HepG2 (cell line): Measurements from ENCODE around the gene NXPH4. TPM values are rescaled to one million over a fixed set of nuclear protein-coding genes. Genes with fewer than 3 reads are reported as not detected.

Experiments used
- CEBPZ ChIP-seq: IDR thresholded peaks from 2 replicates; pipeline ENCODE4 v1.6.1; 2012; ENCODE audit warnings: low read length, improper control_type of control experiment
- HMGXB4 ChIP-seq, 2 experiments: sonication (generic) in 1 of 2; formaldehyde crosslinking in 1 of 2; IDR thresholded peaks; 2 replicates each; pipeline versions ENCODE4 v1.4.0 to v1.6.1; 2018 to 2020; ENCODE audit warnings: missing genetic modification reagents in 2 of 2, borderline replicate concordance in 1 of 2, low read depth in 1 of 2, mild to moderate bottlenecking in 1 of 2, missing biosample characterization in 1 of 2
- NFKB2 ChIP-seq: sonication (generic); formaldehyde crosslinking; IDR thresholded peaks from 2 replicates; pipeline ENCODE4 v1.4.0; 2020; ENCODE audit warnings: missing genetic modification reagents, borderline replicate concordance
- NR3C1 ChIP-seq: sonication (generic); formaldehyde crosslinking; IDR thresholded peaks from 2 replicates; pipeline ENCODE4 v1.4.0; 2020; ENCODE audit warnings: missing genetic modification reagents
- POGZ ChIP-seq: sonication (generic); formaldehyde crosslinking; IDR thresholded peaks from 2 replicates; pipeline ENCODE4 v1.4.0; 2020; ENCODE audit warnings: mild to moderate bottlenecking, missing genetic modification reagents
- SP2 ChIP-seq: sonication (generic); formaldehyde crosslinking; IDR thresholded peaks from 2 replicates; pipeline ENCODE4 v1.5.1; 2020; ENCODE audit warnings: mild to moderate bottlenecking, missing genetic modification reagents
- SRY ChIP-seq: sonication (generic); formaldehyde crosslinking; IDR thresholded peaks from 2 replicates; pipeline ENCODE4 v1.8.0; 2022; ENCODE audit warnings: mild to moderate bottlenecking, missing genetic modification reagents
- TEF ChIP-seq: sonication (generic); formaldehyde crosslinking; IDR thresholded peaks from 2 replicates; pipeline ENCODE4 v1.5.0; 2020; ENCODE audit warnings: missing genetic modification reagents
- ZBTB14 ChIP-seq: sonication (generic); formaldehyde crosslinking; IDR thresholded peaks from 2 replicates; pipeline ENCODE4 v1.4.0; 2020; ENCODE audit warnings: missing genetic modification reagents
- ZBTB25 ChIP-seq: IDR thresholded peaks from 2 replicates; pipeline ENCODE4 v1.6.1; 2018; ENCODE audit warnings: missing genetic modification reagents
- ZNF33B ChIP-seq: sonication (generic); formaldehyde crosslinking; IDR thresholded peaks from 2 replicates; pipeline ENCODE4 v1.5.1; 2020; ENCODE audit warnings: mild to moderate bottlenecking, missing genetic modification reagents
- ZNF646 ChIP-seq: sonication (generic); formaldehyde crosslinking; IDR thresholded peaks from 2 replicates; pipeline ENCODE4 v1.9.0; 2021; ENCODE audit warnings: mild to moderate bottlenecking, missing genetic modification reagents
- ZNF672 ChIP-seq: sonication (generic); formaldehyde crosslinking; IDR thresholded peaks from 2 replicates; pipeline ENCODE4 v1.8.1; 2022; ENCODE audit warnings: missing genetic modification reagents
- ZSCAN25 ChIP-seq: sonication (generic); formaldehyde crosslinking; IDR thresholded peaks from 2 replicates; pipeline ENCODE4 v1.8.0; 2022; ENCODE audit warnings: mild to moderate bottlenecking, missing genetic modification reagents
- polyA plus RNA-seq, 8 experiments: library from polyadenylated mRNA; depleted of rRNA in 3 of 8; stranded (reverse) in 7 of 8; unstranded in 1 of 8; fragments of >200 nt; fragmentation: Illumina TruSeq in 4 of 8; extraction: Trizol in 4 of 8; gene quantifications; 2 replicates each; pipeline versions ENCODE4 v1.2.1 to v1.2.3, GENCODE V29; 2011 to 2016; ENCODE audit warnings: low read depth in 4 of 8, missing spikeins in 1 of 8, mixed read lengths in 1 of 8; ENCODE audit not compliant: insufficient read depth in 1 of 8
- total RNA-seq, 5 experiments: library from RNA; depleted of rRNA; stranded (reverse); fragments of >200 nt; fragmentation: Illumina TruSeq; extraction: Trizol; gene quantifications; 2 replicates each; pipeline ENCODE4 v1.2.3, GENCODE V29; 2016; ENCODE audit warnings: low read depth in 1 of 5

NXPH4 gene
- total and polyA plus RNA-seq, 2 of the 13 experiments (the other 11 are each of a cell fraction or from before 2014, with no cell fraction given): 0.13 TPM; not detected in 1

- TF ChIP-seq TEF (CRISPR knock-in tag) (no peak), ZNF646 (CRISPR knock-in tag) (no peak), SP2 (CRISPR knock-in tag) (no peak), ZBTB14 (CRISPR knock-in tag) (no peak), POGZ (CRISPR knock-in tag) (no peak), ZNF672 (no peak), NR3C1 (CRISPR knock-in tag) (no peak), ZBTB25 (no peak), ZSCAN25 (CRISPR knock-in tag) (peak; percentile 99), SRY (CRISPR knock-in tag) (no peak), HMGXB4 (CRISPR knock-in tag; IDR thresholded peaks at IDR 0.05; ENCODE audit: borderline replicate concordance in 1 of 2, low read depth in 1 of 2) (0 out of 4 replicates have a peak, but pooled peaks of 1 of the 2 experiments have one; percentile 66), ZNF33B (CRISPR knock-in tag) (no peak), NFKB2 (CRISPR knock-in tag) (no peak), CEBPZ (no peak)
Observed at GRCh38 chr12:57182918-57183575, 33.5 kb upstream of the NXPH4 start (continued).
